LNCAP (cell line): Measurements from ENCODE around the gene UBE2E3.

Source experiments
- TF ChIP-seq, protein P1 (sequence below): fragments of 450-650 bp; IDR thresholded peaks from 2 replicates; pipeline ENCODE4 v1.5.1; 2017; ENCODE audit warnings: mild to moderate bottlenecking

Gene UBE2E3

DNA sequence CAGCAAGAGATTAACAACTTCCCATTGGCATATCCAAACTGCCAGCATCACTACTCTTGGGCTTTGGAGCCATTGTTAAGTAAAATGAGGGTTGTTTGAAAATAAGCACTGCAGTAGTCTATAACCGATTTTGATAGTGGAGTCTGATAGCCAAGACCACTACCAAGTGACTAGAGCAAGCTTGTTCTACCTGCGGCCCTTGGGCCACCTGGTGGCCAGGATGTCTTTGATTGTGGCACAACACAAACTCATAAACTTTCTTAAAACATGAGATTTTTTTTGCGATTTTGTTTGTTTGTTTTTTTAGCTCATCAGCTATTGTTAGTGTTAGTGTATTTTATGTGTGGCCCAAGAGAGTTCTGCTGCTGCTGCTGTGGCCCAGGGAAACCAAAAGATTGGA, 11.0 kb downstream of the UBE2E3 start:
- TF ChIP-seq, protein P1, sequence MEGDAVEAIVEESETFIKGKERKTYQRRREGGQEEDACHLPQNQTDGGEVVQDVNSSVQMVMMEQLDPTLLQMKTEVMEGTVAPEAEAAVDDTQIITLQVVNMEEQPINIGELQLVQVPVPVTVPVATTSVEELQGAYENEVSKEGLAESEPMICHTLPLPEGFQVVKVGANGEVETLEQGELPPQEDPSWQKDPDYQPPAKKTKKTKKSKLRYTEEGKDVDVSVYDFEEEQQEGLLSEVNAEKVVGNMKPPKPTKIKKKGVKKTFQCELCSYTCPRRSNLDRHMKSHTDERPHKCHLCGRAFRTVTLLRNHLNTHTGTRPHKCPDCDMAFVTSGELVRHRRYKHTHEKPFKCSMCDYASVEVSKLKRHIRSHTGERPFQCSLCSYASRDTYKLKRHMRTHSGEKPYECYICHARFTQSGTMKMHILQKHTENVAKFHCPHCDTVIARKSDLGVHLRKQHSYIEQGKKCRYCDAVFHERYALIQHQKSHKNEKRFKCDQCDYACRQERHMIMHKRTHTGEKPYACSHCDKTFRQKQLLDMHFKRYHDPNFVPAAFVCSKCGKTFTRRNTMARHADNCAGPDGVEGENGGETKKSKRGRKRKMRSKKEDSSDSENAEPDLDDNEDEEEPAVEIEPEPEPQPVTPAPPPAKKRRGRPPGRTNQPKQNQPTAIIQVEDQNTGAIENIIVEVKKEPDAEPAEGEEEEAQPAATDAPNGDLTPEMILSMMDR = no peak; the same call in 1 of the 2 replicates

DNA sequence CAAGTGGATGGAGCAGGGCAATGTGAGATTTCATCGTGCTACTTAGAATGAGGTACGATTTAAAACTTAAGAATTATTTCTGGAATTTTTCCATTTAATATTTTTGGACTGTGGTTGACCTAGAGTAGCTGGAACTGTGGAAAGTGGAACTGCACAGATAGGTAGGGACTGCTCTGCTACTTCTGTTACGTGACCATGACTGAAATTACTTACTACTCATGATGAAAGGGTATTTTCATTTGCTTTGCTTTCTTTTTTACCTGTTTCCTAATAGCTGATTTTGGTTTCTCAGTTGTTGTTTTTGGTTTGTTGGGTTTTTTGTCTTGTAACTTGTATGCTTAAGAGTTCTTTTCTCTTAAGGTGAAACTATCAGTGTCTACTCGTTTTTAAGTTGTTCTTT, 11.4 kb downstream of the UBE2E3 start:
- TF ChIP-seq, protein P1 = no peak

DNA sequence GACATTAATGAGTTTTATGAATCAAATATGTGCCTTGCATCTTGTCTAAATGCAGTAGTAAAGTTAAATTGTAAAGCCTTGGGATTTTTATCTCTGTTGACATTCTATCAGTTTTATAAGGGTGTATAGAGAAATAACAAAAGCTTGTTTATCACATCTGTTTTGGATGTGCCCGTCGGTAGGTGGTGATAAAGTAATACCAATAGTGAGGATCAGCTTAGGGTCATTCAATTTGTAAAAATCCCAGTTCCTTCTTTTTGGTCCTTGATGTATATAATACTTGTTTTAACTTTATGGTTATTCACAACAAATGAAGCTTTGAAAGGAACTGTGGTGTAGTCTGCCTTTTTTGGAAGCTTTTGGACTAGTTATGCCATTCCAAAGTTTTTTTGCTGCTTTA, 12.6 kb downstream of the UBE2E3 start:
- TF ChIP-seq, protein P1 = peak; percentile 40; the same call in 1 of the 2 replicates

DNA sequence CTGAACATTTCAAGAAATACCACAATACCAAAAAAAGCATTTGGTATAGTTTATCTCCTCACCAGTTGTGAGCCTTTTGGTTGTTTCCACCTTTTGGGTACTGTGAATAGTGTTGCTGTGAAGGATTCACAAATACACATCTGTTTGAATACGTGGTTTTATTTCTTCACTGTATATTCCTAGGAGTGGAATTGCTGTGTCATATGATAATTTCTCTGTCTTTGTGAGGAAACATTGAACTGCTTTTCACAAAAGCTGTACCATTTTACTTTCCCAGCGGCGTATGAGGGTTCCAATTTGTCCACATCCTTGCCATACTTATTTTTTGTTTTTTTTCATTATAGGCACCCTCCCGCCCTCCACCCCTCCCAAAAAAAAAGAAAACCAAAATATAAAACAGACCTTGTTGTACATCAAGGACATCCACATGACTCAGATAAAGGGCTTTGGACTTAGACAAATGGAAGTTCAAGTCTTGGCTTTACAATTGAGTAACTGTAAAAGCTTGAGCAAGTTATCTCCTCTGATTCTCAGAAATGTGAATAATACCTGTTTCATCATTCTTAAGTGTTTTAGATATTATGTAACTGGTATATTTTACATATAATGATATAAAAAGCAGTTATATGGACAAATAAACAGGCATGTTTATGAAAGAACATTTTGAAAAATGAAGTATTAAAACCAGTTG, 19.0 kb downstream of the UBE2E3 start:
- TF ChIP-seq, protein P1 = no peak

DNA sequence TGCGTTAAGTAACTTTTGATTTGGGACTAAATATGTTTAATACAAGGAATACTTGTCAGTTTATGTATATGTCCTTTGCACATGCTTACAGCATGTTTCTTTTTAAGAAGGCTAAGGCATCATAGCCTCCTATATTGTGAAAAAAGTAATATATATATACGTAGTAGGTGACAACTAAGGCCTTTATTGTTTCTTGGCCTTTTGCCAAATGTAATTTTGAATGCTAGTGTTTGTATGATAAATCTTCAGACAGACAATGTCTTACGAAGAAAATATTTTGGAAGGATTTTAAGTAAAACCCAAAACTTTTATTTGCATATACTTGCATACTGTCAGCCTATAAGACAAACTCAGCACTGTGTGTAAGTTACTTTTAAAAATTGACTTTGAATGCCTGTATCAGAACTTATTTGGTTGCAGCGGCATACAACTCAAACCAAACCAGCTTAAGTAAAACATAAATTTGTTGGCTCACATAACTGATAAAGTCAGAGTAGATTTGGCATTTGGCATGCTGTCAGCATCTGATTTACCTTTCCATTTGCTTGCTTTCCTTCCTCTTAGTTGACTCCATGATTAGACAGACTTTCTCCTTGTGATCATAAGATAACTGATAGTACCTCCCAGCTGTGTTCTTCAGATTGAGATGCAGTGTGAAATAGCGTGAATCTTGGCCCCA, 24.4 kb downstream of the UBE2E3 start:
- TF ChIP-seq, protein P1 = no peak

DNA sequence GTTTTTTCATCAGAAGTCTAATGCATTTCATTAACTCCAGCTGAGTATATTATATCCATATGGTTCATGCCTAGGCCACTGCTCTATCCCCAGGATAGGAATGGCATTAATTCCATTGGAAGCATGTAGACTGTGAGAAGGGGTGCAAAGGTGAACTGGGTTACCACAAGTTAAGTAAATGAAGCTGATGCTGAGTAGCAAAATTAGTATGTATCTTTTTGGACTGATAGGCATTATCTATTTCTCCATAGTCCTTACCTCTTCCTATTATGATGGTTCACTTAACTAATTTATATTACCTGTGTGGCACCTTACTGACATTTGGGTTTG, 24.9 kb downstream of the UBE2E3 start:
- TF ChIP-seq, protein P1 = no peak

DNA sequence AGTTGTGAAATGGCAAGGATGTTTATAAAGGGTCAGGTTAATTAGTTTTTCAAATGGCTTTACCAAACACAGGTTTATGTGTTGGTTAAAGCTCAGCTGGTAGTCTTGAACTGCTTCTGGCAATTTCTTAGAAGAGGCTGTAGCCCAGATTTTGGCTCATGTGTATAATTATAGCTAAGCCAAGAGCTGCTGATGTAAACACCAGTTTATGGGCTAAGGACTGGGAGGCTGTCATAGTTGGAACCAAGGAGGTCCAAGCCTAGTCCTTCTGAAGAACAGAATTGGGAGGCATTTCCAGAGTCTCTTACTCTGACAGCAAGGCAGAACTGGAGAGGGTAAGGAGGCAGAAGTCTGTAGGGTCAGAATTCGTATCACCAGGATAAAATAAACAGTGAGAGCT, 25.4 kb downstream of the UBE2E3 start:
- TF ChIP-seq, protein P1 = no peak
